GM12878 (cell line): Measurements from ENCODE around the gene SLAMF8. TPM values are rescaled to one million over a fixed set of nuclear protein-coding genes. Genes with fewer than 3 reads are reported as not detected.
A peak's percentile ranks its signal among the peaks of the same experiment; 100 is the strongest.

ENCODE experiments used
- ATAC-seq: fragments of 200-7000 bp; cut with Tn5 transposase; 3 replicates; pipeline ENCODE4 v1.9.1; 2020; ENCODE audit warnings: mild to moderate bottlenecking, moderate library complexity
- BruUV-seq: library from RNA; stranded (reverse); fragments of 400-500 nt; replicated peaks from 2 replicates; lab custom pipeline; 2021; lab: Mats Ljungman, UMichigan
- CTCF ChIA-PET: fragments of 300-600 bp; sonication (Branson Sonifier 250); formaldehyde crosslinking; extraction: SDS; loops from one replicate; lab custom pipeline; 2021; ENCODE audit warnings: inconsistent platforms; lab: Yijun Ruan, JAX
- POLR2A ChIA-PET: fragments of 350-600 bp; formaldehyde crosslinking; extraction: SDS; loops from one replicate; lab custom pipeline; 2021; ENCODE audit warnings: inconsistent platforms; lab: Charles Lee
- RAD21 ChIA-PET: fragments of 300-600 bp; sonication (Branson Sonifier 250); formaldehyde crosslinking; loops from one replicate; lab custom pipeline; 2023; ENCODE audit warnings: antibody characterized with exemption; ENCODE audit not compliant: unreplicated experiment; lab: Charles Lee
- SMC1A ChIA-PET: fragments of 300-600 bp; sonication (Branson Sonifier 250); formaldehyde crosslinking; loops from one replicate; lab custom pipeline; 2023; ENCODE audit not compliant: unreplicated experiment, uncharacterized antibody; lab: Charles Lee
- DNase-seq: peaks from one replicate; pipeline ENCODE4 v3.0.0-alpha.2; 2011; ENCODE audit warnings: low read depth, low spot score
- FAIRE-seq: peaks from 3 replicates; lab custom pipeline; 2011; peaks lifted over from hg19 to GRCh38; lab: Jason Lieb, UNC
- H2AFZ ChIP-seq: 2 replicates; pipeline ENCODE4 v1.6.0; 2011; ENCODE audit warnings: low read depth, low read length, control low read depth; ENCODE audit not compliant: control insufficient read depth
- H3K27ac ChIP-seq: 2 replicates; pipeline ENCODE4 v1.5.1; 2011; ENCODE audit warnings: control low read depth; ENCODE audit not compliant: control insufficient read depth, insufficient read depth
- H3K27me3 ChIP-seq, 2 experiments: replicated peaks in 1 of 2; 2 replicates each; pipeline versions ENCODE4 v1.6.0 to v1.6.1; 2011; ENCODE audit warnings: low read length in 1 of 2; ENCODE audit not compliant: control insufficient read depth in 2 of 2, insufficient read depth in 2 of 2
- H3K36me3 ChIP-seq, 2 experiments: 2 replicates each; pipeline ENCODE4 v1.5.1; 2011; ENCODE audit warnings: low read length in 1 of 2; ENCODE audit not compliant: control insufficient read depth in 2 of 2, insufficient read depth in 2 of 2
- H3K4me1 ChIP-seq: 2 replicates; pipeline ENCODE4 v1.6.1; 2011; ENCODE audit warnings: mild to moderate bottlenecking, low read length, moderate library complexity, mixed read lengths; ENCODE audit not compliant: control insufficient read depth, insufficient read depth
- H3K4me2 ChIP-seq: 2 replicates; pipeline ENCODE4 v1.6.0; 2011; ENCODE audit warnings: control low read depth; ENCODE audit not compliant: control insufficient read depth, insufficient read depth
- H3K4me3 ChIP-seq: fragments of 200-600 bp; sonication (generic); 2 replicates; pipeline ENCODE4 v1.5.1; 2016
- H3K79me2 ChIP-seq: 2 replicates; pipeline ENCODE4 v1.6.0; 2011; ENCODE audit warnings: low read length; ENCODE audit not compliant: control insufficient read depth, insufficient read depth
- H3K9ac ChIP-seq: 2 replicates; pipeline ENCODE4 v1.8.0; 2011; ENCODE audit warnings: low read length, control low read depth, mixed read lengths; ENCODE audit not compliant: control insufficient read depth, insufficient read depth
- H3K9me3 ChIP-seq: replicated peaks from 3 replicates; pipeline ENCODE4 v1.5.1; 2011; ENCODE audit warnings: mild to moderate bottlenecking, low read length; ENCODE audit not compliant: control insufficient read depth, insufficient read depth
- H4K20me1 ChIP-seq: 2 replicates; pipeline ENCODE4 v1.6.0; 2011; ENCODE audit not compliant: control insufficient read depth, insufficient read depth
- CREB1 ChIP-seq: IDR thresholded peaks from 2 replicates; pipeline ENCODE4 v1.6.1; 2012; ENCODE audit warnings: low read depth, mild to moderate bottlenecking, inconsistent platforms
- MTA3 ChIP-seq: IDR thresholded peaks from 2 replicates; pipeline ENCODE4 v1.6.1; 2012; ENCODE audit warnings: low read length, inconsistent platforms, borderline replicate concordance
- SIN3A ChIP-seq: IDR thresholded peaks from 2 replicates; pipeline ENCODE4 v1.6.1; 2012; ENCODE audit warnings: low read depth, low read length, improper control_type of control experiment
- WGBS: methylation state at CpG from one replicate; pipeline ENCODE4 v1.1.6; 2016; ENCODE audit warnings: low lambda C conversion rate; ENCODE audit not compliant: insufficient replicate concordance, insufficient coverage; ENCODE audit errors: missing lambda C conversion rate; 5-methylcytosine and 5-hydroxymethylcytosine counted together
- in situ Hi-C: fragments of 300-500 bp; cut with MboI; formaldehyde crosslinking; loops from 9 replicates; pipeline ENCODE4 v1.14.3; 2018; ENCODE audit warnings: mixed read lengths
- intact Hi-C: fragments of 100-400 bp; cut with micrococcal nuclease; formaldehyde crosslinking; loops from one replicate; pipeline ENCODE4 v1.14.2; 2022; ENCODE audit not compliant: unreplicated experiment
- polyA plus RNA-seq, 11 experiments: library from polyadenylated mRNA; depleted of rRNA in 4 of 11; unstranded in 6 of 11; stranded (reverse) in 5 of 11; fragments of >200 nt; fragmentation: Nextera tagmentation in 4 of 11; fragmentation: Illumina TruSeq in 1 of 11; extraction: Ambion mirVana in 4 of 11; extraction: Trizol in 1 of 11; gene quantifications; 1 replicate in 1 of 11; 2 replicates in 10 of 11; pipeline versions ENCODE4 v1.2.1 to v1.2.3, GENCODE V29; 2011 to 2016; ENCODE audit warnings: inconsistent platforms in 2 of 11, missing spikeins in 2 of 11, low read depth in 1 of 11
- total RNA-seq, 4 experiments: library from RNA; depleted of rRNA in 3 of 4; stranded (reverse); fragments of >200 nt in 3 of 4; fragmentation: Illumina TruSeq in 1 of 4; extraction: Trizol in 1 of 4; gene quantifications; 2 replicates each; pipeline versions ENCODE4 v1.2.1 to v1.2.3, GENCODE V29; 2013 to 2021
- TF ChIP-seq, protein P1 (sequence below): fragments of 450-650 bp; IDR thresholded peaks from 2 replicates; pipeline ENCODE4 v1.6.1; 2017; ENCODE audit warnings: antibody characterized with exemption, mild to moderate bottlenecking, moderate library complexity
- TF ChIP-seq, protein P2 (sequence below): fragments of 450-650 bp; IDR thresholded peaks from 2 replicates; pipeline ENCODE4 v1.6.1; 2017; ENCODE audit warnings: mild to moderate bottlenecking, low read depth, inconsistent platforms; ENCODE audit not compliant: poor library complexity, severe bottlenecking
- TF ChIP-seq, protein P3 (sequence below): fragments of 450-650 bp; formaldehyde crosslinking; IDR thresholded peaks from 2 replicates; pipeline ENCODE4 v1.4.0; 2022; ENCODE audit warnings: mild to moderate bottlenecking, moderate library complexity

Gene SLAMF8
- total and polyA plus RNA-seq, 10 of the 15 experiments (the other 5 are each of a cell fraction or from before 2014, with no cell fraction given), result 0.04 to 0.69 (median 0.10) TPM; not detected in 3

DNA sequence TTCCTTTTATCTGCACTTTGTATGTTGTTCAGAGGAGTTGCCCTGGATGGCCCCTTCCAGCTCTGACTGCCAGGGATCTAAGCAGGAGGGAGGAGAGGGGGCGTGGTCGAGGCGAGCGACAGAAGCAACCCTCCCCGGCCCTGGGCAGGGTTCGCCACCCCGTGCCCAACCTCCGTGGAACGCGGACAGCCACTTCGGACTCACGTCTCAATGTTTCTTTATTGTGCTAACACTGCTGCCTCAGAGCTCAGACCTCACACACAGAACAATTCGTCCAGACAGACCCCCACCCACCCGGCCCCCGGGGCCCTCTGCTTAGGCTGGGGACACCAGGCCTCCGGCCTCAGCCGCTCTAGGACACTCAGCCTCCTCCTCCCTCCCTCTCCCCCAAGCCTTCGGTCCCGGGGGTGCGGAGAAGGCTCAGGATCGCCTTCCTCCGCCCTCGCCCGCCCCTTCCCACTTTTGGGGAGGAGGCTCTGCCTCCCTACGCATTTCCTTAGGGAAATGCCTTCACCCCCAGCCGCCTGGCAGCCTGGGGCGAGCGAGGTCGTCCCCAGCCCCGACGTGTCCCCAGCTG is 27.5 kb downstream of the SLAMF8 start:
- TF ChIP-seq MTA3 (no peak), CREB1 (no peak), SIN3A (no peak)
- TF ChIP-seq, protein P1, sequence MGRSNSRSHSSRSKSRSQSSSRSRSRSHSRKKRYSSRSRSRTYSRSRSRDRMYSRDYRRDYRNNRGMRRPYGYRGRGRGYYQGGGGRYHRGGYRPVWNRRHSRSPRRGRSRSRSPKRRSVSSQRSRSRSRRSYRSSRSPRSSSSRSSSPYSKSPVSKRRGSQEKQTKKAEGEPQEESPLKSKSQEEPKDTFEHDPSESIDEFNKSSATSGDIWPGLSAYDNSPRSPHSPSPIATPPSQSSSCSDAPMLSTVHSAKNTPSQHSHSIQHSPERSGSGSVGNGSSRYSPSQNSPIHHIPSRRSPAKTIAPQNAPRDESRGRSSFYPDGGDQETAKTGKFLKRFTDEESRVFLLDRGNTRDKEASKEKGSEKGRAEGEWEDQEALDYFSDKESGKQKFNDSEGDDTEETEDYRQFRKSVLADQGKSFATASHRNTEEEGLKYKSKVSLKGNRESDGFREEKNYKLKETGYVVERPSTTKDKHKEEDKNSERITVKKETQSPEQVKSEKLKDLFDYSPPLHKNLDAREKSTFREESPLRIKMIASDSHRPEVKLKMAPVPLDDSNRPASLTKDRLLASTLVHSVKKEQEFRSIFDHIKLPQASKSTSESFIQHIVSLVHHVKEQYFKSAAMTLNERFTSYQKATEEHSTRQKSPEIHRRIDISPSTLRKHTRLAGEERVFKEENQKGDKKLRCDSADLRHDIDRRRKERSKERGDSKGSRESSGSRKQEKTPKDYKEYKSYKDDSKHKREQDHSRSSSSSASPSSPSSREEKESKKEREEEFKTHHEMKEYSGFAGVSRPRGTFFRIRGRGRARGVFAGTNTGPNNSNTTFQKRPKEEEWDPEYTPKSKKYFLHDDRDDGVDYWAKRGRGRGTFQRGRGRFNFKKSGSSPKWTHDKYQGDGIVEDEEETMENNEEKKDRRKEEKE, result no peak
- TF ChIP-seq, protein P2, sequence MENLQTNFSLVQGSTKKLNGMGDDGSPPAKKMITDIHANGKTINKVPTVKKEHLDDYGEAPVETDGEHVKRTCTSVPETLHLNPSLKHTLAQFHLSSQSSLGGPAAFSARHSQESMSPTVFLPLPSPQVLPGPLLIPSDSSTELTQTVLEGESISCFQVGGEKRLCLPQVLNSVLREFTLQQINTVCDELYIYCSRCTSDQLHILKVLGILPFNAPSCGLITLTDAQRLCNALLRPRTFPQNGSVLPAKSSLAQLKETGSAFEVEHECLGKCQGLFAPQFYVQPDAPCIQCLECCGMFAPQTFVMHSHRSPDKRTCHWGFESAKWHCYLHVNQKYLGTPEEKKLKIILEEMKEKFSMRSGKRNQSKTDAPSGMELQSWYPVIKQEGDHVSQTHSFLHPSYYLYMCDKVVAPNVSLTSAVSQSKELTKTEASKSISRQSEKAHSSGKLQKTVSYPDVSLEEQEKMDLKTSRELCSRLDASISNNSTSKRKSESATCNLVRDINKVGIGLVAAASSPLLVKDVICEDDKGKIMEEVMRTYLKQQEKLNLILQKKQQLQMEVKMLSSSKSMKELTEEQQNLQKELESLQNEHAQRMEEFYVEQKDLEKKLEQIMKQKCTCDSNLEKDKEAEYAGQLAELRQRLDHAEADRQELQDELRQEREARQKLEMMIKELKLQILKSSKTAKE, result no peak
- TF ChIP-seq, protein P3, sequence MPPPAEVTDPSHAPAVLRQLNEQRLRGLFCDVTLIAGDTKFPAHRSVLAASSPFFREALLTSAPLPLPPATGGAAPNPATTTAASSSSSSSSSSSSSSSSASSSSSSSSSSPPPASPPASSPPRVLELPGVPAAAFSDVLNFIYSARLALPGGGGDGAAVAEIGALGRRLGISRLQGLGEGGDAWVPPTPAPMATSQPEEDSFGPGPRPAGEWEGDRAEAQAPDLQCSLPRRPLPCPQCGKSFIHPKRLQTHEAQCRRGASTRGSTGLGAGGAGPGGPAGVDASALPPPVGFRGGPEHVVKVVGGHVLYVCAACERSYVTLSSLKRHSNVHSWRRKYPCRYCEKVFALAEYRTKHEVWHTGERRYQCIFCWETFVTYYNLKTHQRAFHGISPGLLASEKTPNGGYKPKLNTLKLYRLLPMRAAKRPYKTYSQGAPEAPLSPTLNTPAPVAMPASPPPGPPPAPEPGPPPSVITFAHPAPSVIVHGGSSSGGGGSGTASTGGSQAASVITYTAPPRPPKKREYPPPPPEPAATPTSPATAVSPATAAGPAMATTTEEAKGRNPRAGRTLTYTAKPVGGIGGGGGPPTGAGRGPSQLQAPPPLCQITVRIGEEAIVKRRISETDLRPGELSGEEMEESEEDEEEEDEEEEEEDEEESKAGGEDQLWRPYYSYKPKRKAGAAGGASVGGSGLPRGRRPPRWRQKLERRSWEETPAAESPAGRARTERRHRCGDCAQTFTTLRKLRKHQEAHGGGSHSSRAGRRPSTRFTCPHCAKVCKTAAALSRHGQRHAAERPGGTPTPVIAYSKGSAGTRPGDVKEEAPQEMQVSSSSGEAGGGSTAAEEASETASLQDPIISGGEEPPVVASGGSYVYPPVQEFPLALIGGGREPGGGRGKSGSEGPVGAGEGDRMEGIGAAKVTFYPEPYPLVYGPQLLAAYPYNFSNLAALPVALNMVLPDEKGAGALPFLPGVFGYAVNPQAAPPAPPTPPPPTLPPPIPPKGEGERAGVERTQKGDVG, result no peak
- no peak overlapping the region for H3K27ac ChIP-seq
- FAIRE-seq (no peak), DNase-seq (no peak), ATAC-seq (peak; percentile 22)
- intact Hi-C loops, result no loop called here
- ChIA-PET POLR2A (interaction anchor here (0.7 kb wide), 1 partner anchor 35 kb away, joined by 3 read pairs; no protein-coding TSS in a partner anchor), SMC1A (interaction anchor here (1.0 kb wide), 1 partner anchor 154 kb away, joined by 3 read pairs; no protein-coding TSS in a partner anchor), RAD21 (no interaction called here), CTCF (interaction anchor here (2.0 kb wide), 1 partner anchor 153 kb away, joined by 8 read pairs; no protein-coding TSS in a partner anchor)
- in situ Hi-C loops, result no loop called here
- peak overlapping the region; percentile 55; the same call in 1 of the 2 replicates for H3K4me3 ChIP-seq
- H3K36me3 ChIP-seq, result no peaks in the 10 kb centered on the region
- no peaks in the 10 kb centered on the region for H3K79me2 ChIP-seq
- H3K9me3 ChIP-seq, result no peaks in the 10 kb centered on the region
- peak overlapping the region; percentile 36; the same call in 1 of the 2 replicates for H3K9ac ChIP-seq
- no peaks in the 10 kb centered on the region for H4K20me1 ChIP-seq
- no TSS peak for BruUV-seq
- peak overlapping the region; percentile 54 for H2AFZ ChIP-seq
- no peaks in the 10 kb centered on the region for H3K4me1 ChIP-seq
- 6% methylated on average over 23 of the region's 31 CpGs for WGBS
- H3K27me3 ChIP-seq, result peaks cover 2 to 4% of the 10 kb centered on the region in 2 experiments; a peak in 3 of 4 replicates
- peak overlapping the region; percentile 79 for H3K4me2 ChIP-seq
